HG03159 (cell line): Measurements from ENCODE around the gene SCT.

ENCODE experiments used
- ATAC-seq: cut with Tn5 transposase; IDR thresholded peaks from one replicate; pipeline ENCODE4 v1.9.1; 2021; ENCODE audit warnings: mild to moderate bottlenecking, moderate library complexity; ENCODE audit not compliant: unreplicated experiment

Gene SCT

DNA sequence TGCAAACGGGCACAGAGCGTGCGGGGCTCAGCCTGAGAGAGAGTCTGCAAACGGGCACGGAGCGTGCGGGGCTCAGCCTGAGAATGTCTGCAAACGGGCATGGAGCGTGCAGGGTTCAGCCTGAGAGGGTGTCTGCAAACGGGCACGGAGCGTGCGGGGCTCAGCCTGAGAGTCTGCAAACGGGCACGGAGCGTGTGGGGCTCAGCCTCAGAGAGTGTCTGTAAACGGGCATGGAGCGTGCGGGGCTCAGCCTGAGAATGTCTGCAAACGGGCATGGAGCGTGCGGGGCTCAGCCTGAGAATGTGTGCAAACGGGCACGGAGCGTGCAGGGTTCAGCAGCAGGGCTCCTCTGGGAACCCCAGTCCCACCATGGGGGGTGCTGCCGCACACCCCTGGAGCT lies 37.2 kb downstream of the SCT start:
- ATAC-seq, result no peak

- ATAC-seq, result no peak
Observed at GRCh38 chr11:587978-588380, 39.0 kb downstream of the SCT start.

DNA sequence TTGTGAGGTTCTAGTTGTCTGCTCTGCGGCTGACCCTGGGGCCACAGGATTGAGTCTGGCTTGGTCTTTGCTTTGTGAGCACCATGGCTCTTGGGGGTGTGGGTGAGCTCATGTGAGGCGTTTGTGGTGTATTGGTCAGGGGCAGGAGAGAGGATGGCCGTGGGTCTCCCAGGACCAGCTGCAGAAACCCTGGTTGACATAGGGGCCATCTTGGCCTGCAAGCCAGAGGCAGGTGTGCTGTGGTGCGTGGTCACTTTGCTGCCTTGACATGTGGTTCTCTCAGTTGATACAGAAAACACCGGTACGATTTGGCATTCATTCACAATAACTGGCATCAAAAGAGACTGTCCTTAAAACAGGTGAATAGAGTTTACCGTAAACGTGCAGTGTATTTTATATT lies 39.4 kb downstream of the SCT start:
- no peak for ATAC-seq

DNA sequence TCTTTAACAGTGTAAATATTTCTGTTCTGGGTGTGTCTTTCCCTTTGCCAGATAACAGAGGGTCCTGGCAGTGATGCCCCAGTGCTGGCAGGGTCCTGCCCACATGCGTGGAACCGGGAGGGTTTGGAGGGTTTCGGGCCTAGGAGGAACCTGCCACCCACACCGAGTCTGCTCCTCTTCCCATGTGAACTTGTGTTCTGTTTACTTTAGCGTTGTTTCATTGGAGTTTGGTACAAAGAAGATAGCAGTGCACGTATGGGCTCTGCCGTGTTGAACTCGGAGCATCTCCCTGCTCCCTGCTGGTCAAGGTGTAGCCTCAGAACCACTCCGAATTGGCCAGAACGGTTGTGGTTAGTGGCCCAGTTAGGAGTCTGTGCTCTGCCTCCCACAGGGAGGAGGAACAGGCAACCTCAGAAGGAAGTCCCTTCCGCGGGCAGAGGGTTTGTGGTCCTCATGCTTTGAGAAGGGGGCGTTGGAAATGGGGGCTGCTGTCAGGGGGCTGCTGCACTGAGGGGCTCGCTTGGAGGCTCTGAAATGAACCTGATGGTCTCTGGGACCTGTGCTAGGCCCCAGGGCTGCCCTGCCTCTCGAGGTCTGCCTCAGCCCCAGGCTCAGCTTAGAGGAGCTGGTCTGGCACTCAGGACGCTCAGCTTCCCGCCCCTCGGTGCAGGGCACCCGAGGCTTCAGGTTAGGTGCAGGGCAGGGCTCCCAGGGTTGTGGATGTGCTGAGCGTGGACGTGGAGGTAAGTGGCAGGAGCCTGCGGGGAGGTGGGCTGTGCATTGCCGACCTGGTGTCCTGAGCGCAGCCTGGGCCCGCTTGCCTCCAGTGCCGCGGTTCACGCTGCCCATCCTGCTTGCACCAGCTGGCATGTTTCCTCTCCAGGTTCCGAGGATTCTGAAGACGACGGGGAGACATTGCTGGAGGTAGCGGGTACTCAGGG lies 40.3 kb downstream of the SCT start:
- no peak for ATAC-seq

DNA sequence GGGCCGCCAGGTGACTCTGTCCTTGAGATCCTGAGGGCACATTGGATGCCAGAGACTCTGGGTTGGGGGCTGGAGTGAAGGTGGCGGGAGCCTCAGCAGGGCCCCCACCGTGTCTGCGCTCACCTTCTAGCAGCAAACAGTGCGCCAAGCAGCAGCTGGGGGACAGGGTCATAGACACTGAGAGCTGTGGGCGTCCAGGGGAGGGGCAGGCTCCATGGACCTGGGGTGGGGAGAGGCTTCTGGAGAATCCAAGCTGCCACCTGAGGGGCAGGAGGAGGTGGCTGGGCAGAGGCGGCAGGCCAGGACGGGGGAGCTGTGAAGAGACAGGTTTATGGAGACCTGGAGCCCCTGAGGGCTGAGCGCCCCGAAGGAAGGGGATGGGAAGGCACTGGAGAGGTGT lies 42.7 kb downstream of the SCT start:
- no peak for ATAC-seq

GRCh38 chr11:581752-582151 lies 45.2 kb downstream of the SCT start:
- no peak for ATAC-seq

GRCh38 chr11:581342-581741 lies 45.6 kb downstream of the SCT start:
- ATAC-seq, result no peak

GRCh38 chr11:579830-580601 lies 47.0 kb downstream of the SCT start:
- no peak for ATAC-seq

DNA sequence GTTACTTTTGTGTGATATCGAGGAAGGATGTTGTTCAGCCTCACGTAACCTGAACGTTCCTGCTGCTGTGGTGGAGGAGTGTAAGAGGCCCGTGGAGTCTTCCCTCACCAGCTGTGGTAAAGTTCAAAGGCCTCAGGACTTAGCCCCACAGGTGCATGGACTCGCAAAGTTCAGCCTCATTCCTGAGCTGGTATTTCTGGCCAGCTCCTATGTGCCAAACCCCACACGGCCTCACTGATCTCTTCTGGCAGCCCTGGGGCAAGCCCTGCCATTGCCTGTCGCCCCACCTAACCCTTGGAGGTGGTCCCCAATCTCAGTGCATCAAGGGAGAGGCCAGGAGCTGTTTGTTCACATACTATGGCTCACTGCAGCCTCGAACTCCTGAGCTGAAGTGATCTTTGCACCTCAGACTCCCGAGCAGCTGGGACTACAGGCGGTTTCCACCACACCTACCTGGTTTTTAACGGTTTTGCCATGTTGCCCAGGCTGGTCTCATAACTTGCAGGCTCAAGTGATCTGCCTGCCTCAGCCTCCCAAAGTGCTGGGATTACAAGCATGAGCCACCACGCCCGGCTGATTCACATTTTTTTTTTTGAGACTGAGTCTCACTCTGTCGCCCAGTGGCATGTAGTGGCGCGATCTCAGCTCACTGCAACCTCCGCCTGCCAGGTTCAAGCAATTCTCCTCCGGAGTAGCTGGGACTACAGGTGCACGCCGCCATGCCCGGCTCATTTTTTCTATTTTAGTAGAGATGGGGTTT lies 48.5 kb downstream of the SCT start:
- ATAC-seq, result no peak

GRCh38 chr11:577611-577894 lies 49.4 kb downstream of the SCT start:
- no peak for ATAC-seq

DNA sequence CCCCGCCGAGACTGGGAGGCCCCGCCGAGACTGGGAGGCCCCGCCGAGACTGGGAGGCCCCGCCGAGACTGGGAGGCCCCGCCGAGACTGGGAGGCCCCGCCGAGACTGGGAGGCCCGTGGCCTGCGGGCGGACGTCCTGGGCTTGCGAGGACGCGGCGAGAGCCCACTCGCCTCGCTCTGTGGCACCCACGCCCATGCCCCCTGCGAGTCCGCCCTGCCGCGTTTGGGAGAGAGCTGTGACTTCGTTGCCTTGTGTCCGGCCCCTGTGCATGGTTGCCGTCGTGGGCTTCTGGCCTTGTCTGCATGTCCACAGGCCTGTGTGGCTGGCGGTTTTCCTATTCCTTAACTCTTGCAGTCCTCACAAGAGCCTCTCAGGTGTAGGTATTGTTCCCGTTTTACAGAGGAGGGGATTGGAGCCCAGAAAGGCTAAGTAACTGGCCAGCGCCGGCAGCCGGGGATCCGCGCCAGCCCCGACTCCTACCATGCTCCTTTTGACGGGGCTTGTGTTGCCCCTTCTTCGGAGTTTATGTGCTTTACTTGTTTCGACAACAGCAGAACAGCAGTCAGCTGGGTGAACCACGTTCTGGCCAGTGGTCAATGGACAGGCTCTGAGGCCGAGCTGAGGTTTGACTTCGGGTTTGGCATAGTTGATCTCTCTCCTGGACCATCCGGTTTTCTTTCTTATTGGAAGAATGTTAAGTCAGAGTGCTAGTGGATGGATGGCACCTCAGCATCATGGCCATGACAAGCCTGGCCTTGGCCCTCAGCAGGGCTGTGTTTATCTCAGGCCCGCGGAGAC lies 50.0 kb downstream of the SCT start:
- no peak for ATAC-seq
